Measurements from ENCODE around the gene JAZF1. TPM values are rescaled to one million over a fixed set of nuclear protein-coding genes. Genes with fewer than 3 reads are reported as not detected.

The JAZF1 gene
- total and polyA plus RNA-seq, 8 donors, result 4.0 to 13.9 (median 6.0) TPM

DNA sequence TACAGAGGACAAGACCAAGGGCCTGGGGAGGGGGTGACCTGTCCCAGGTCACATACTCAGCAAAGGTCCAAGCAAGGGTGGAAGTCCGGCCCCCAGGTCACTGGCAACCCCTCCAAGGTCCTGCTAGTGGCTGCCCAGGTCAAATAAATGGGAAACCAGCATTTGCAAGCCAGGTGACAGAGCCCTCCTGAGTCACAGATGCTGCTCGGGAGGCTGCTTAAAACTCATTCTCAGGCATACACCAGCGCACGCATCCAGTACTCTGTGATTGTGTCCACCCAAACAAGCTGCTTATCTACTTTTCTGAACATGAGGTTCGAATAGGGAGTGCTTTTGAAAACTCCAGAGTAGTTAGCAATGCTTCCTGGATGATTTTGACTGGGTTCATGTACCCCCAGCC, 310.0 kb downstream of the JAZF1 start:
- intact Hi-C loops (cut with DNase I), result no loop called here
- 71 to 76% methylated on average over 5 of the region's 5 CpGs for WGBS, 2 donors
- no peak overlapping the region for H3K4me3 ChIP-seq
- TF ChIP-seq, protein P1, sequence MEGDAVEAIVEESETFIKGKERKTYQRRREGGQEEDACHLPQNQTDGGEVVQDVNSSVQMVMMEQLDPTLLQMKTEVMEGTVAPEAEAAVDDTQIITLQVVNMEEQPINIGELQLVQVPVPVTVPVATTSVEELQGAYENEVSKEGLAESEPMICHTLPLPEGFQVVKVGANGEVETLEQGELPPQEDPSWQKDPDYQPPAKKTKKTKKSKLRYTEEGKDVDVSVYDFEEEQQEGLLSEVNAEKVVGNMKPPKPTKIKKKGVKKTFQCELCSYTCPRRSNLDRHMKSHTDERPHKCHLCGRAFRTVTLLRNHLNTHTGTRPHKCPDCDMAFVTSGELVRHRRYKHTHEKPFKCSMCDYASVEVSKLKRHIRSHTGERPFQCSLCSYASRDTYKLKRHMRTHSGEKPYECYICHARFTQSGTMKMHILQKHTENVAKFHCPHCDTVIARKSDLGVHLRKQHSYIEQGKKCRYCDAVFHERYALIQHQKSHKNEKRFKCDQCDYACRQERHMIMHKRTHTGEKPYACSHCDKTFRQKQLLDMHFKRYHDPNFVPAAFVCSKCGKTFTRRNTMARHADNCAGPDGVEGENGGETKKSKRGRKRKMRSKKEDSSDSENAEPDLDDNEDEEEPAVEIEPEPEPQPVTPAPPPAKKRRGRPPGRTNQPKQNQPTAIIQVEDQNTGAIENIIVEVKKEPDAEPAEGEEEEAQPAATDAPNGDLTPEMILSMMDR (IDR thresholded peaks at IDR 0.05), result no peak
- no peak for DNase-seq
- FAIRE-seq, result no peak
- H3K36me3 ChIP-seq, result no peaks in the 10 kb centered on the region
- H3K9me3 ChIP-seq, result no peaks in the 10 kb centered on the region
- peaks cover 30 to 40% (median 37%) of the 10 kb centered on the region in 3 donors for H3K4me1 ChIP-seq
- no peaks in the 10 kb centered on the region for H3K27me3 ChIP-seq
- no peak for ATAC-seq
- no peak overlapping the region for H3K27ac ChIP-seq

DNA sequence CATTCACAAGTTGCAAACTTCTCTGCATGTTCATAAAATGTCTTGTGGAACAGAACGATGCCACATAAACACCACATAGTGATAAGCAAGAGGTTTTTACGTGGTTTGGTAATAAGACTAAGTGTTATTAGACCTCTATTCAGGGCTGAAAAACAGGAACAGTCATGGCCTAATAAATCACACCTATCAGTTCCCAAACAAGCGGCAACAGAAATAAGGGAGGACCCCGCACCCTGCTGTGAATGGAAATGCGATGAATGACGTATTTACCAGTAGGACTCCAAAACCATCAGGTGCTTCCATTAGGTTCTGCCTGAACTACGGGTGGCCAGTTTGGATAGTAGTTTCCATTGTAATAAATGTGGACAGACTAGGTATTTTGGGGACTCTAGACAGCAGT, 311.5 kb downstream of the JAZF1 start:
- DNase-seq (no peak), FAIRE-seq (no peak), ATAC-seq (no peak)
- Histone ChIP-seq H3K27ac (no peak overlapping the region), H3K27me3 (no peaks in the 10 kb centered on the region), H3K4me3 (no peak overlapping the region), H3K4me1 (peaks cover 16 to 24% (median 24%) of the 10 kb centered on the region in 3 donors), H3K9me3 (no peaks in the 10 kb centered on the region), H3K36me3 (no peaks in the 10 kb centered on the region)
- TF ChIP-seq, protein P1 (IDR thresholded peaks at IDR 0.05), result no peak
- WGBS, 2 donors, result 93 to 96% methylated on average over 7 of the region's 7 CpGs
- intact Hi-C loops (cut with DNase I), result no loop called here

DNA sequence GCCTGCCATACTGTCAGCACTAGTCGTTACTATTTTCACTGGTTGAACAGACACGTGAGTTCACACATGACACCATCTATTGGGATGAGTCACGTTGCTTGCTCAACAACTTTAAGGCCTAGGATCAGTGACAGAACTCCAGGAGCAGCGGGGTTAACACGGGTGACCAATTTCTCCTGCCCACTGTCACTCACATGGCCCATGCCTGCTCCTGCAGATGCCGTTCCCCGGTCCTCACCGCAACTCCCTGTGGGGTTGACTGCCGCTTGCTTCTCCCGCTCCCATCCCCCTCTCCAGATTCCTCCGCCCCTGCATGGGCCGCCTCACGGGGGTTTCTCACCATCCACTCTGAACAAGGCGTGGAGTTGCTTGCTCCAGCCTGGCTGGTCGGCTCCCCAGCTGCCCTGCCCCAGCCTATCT, 312.5 kb downstream of the JAZF1 start:
- intact Hi-C loops (cut with DNase I), result no loop called here
- TF ChIP-seq, protein P1 (IDR thresholded peaks at IDR 0.05), result no peak
- Histone ChIP-seq H3K27ac (no peak overlapping the region), H3K4me3 (no peak overlapping the region), H3K9me3 (no peaks in the 10 kb centered on the region), H3K4me1 (peaks cover 10 to 17% (median 16%) of the 10 kb centered on the region in 3 donors), H3K36me3 (no peaks in the 10 kb centered on the region), H3K27me3 (no peaks in the 10 kb centered on the region)
- ATAC-seq, result no peak
- FAIRE-seq, result no peak
- DNase-seq, result no peak
- WGBS, 2 donors, result 94 to 96% methylated on average over 15 of the region's 15 CpGs

DNA sequence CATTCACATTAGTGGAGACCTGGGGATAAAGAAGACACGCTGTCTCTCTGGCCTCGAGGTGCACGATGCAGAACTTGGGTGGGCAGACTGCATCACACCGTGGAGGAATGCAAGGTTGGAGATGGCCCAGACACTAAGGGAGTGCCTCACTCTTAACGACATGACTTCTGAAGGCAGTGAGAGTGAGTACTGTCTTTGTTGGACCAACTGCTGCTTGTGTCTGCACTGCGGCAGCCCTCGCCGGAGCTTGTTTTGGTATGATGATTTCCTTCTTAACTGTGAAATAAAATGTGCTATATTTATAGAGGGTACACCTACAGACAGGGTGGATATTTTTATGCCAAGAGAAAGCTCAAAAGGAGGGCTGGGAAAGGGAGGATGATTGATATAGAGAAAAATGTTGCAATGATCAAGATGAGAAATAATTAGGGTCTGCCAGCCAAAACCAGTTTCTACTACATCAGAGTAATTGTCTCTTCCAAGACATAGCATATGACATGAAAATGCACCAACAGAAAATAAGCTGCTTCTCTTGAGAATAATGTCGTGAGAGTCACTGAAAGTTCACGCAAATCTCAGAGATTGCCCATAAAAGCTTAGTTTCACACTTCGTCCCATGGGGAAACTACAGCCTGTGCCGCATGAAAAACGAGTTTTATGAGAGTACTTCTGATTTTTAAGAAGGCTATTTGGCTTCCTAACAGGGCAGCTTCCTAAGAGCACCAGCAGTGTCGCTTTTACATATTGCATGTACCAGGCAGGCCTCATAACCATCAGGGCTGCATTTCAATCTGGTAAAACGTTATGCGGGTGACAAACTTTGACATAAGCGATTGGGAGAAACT, 313.5 kb downstream of the JAZF1 start:
- WGBS, 2 donors, result 89 to 90% methylated on average over 17 of the region's 17 CpGs
- intact Hi-C loops (cut with DNase I), result no loop called here
- H3K4me3 ChIP-seq, result no peak overlapping the region
- H3K36me3 ChIP-seq, result no peaks in the 10 kb centered on the region
- FAIRE-seq (no peak), DNase-seq (no peak), ATAC-seq (no peak)
- H3K9me3 ChIP-seq, result no peaks in the 10 kb centered on the region
- H3K4me1 ChIP-seq, result peaks cover 3 to 8% (median 5%) of the 10 kb centered on the region in 3 donors
- H3K27me3 ChIP-seq, result no peaks in the 10 kb centered on the region
- TF ChIP-seq, protein P1 (IDR thresholded peaks at IDR 0.05), result no peak
- no peak overlapping the region for H3K27ac ChIP-seq

DNA sequence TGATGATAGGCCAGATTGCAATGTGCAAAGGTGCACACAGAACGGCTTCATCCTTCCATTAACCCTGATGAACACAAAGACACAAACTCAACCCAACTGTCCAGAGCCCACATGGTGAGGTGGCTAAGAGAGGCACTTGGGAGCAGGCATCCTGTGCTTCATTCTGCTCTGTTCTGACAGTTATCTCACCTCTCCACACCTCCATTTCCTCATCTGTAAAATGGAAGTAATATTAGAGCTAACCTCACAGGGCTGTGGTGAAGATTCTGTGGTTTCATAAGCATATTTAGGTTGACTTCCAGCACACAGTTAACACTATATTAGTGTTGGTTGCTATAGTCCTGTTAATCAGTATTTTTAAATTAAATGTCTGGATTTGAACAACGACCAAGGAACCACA, 314.3 kb downstream of the JAZF1 start:
- H3K9me3 ChIP-seq, result no peaks in the 10 kb centered on the region
- DNase-seq (no peak), FAIRE-seq (no peak), ATAC-seq (no peak)
- H3K36me3 ChIP-seq, result no peaks in the 10 kb centered on the region
- TF ChIP-seq, protein P1 (IDR thresholded peaks at IDR 0.05), result no peak
- intact Hi-C loops (cut with DNase I), result no loop called here
- peaks cover 0 to under 1% (median 0%) of the 10 kb centered on the region in 3 donors for H3K4me1 ChIP-seq
- no peak overlapping the region for H3K27ac ChIP-seq
- H3K27me3 ChIP-seq, result no peaks in the 10 kb centered on the region
- no peak overlapping the region for H3K4me3 ChIP-seq
- 41 to 68% methylated on average over 2 of the region's 2 CpGs for WGBS, 2 donors

Data from pancreas (tissue), 10 donors.